HuH-7 (cell line): ENCODE data around the gene ZFP36L1.
"Not testable (repeated sequence)": the region's sequence is repeated elsewhere in the genome, so short reads cannot be mapped to it uniquely, and the experiment has no call there.

Experiments used
- DNase-seq: peaks from one replicate; pipeline ENCODE4 v3.0.0; 2011; ENCODE audit warnings: low spot score

ZFP36L1 gene

DNA sequence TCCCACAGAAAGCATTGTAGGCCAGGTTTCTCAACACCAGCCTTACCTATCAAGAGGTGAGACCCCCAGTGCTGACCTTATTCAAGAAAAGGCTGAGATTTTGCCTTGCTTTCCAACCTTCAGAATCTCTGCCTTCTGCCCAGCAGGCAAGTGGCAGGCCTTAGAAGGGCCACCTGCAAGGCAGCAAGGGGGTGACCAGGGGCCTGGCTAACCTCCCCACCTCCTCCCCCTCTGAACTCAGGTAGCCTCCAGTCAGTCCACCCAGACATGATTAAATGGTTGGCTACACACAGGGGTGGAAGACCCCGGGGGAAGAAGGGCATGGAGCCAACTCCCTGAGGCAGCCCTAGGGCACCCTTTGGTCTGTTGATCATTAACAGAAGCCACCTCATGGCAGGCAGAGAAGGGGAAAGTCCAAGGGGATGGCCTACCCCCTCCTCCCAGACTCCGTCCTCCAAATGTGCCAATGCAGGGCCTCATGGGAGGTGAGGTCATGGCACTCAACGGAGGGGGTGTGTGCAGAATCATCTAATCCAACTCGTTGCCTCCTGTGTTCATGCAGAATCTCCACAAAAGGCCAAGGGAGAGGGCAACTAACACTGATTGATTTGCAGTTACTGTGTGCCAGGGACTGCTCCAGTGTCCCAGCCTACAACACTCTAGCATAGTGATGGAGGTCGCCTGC lies 8.5 kb downstream of the ZFP36L1 start:
- peak; percentile 81 for DNase-seq

DNA sequence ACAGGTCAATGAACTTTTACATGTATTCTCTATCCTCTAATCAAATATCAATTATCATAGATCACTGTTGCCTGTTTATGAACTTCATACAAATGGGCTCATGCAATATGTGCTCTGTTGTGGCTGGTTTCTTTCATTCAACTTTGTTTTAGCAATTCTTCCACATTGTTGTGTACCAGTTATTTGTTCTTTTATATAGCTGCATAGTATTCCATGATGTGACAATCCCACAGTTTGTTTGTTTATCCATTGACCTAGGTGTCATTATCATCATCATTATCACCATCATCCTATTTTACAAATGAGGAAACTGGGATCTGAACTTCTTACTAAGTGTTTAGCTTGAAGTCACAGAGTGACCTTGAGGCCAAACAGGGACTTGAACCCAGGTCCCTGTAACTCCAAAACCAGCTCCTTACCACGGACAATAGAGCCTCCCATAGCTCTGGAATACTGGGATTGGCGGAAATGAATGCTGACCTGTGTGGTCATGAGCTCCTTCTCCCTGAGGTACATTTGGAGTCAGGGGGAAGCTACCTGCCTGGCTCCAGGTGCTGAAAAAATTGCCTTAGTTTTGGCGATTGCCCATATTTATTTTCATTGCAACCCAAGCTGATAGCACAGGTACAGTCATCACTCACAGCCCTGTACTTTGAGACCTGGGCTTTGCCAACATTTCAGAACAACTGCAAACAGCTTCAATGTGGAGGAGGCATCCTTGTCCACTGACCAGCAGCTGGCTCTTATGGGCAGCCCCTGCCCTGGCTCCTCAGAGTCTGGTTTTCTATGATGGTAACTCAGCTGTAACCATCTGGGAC lies 9.2 kb downstream of the ZFP36L1 start:
- no peak for DNase-seq

DNA sequence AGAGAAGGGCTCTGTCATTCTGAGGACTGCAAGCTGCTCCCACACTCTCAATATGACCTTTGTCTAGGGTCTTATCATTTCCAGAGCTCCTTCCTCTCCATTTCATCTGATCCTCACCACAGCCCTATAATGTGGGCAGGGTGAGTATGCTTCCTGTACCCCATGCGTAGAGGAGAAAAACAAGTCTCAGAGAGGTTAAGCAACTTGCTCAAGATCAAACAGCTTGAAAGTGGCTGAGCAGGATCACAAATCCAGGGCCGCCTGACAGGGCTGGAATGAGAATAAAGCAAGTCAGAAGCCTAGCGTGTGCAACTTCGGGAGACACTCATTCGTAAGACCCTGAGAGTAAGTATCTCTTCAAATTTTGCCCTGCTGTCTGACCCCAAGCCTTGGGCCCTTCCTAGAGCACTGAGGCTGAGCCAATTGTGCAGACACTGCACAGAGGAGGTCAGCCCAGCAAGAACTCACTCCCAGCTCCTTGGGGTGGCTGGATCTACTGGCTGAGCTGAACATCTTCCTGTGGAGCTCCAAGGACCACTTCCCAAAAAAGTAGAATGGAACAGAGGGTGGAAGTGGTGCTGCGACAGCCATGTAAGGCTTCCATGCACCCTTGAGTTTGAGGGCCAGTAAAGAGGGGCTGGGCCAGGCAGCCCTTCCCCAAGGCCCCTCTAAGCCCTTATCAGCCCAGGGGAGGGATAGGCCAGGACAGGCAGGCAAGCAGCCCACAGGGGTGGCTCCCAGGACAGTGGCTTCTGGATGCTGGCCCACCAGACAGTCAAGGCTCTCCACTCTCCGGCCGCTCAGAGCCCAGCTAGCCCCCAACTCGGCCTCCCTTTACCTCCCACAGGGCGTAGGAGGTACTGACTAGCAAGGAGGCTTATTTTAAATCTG lies 10.5 kb downstream of the ZFP36L1 start:
- no peak for DNase-seq

DNA sequence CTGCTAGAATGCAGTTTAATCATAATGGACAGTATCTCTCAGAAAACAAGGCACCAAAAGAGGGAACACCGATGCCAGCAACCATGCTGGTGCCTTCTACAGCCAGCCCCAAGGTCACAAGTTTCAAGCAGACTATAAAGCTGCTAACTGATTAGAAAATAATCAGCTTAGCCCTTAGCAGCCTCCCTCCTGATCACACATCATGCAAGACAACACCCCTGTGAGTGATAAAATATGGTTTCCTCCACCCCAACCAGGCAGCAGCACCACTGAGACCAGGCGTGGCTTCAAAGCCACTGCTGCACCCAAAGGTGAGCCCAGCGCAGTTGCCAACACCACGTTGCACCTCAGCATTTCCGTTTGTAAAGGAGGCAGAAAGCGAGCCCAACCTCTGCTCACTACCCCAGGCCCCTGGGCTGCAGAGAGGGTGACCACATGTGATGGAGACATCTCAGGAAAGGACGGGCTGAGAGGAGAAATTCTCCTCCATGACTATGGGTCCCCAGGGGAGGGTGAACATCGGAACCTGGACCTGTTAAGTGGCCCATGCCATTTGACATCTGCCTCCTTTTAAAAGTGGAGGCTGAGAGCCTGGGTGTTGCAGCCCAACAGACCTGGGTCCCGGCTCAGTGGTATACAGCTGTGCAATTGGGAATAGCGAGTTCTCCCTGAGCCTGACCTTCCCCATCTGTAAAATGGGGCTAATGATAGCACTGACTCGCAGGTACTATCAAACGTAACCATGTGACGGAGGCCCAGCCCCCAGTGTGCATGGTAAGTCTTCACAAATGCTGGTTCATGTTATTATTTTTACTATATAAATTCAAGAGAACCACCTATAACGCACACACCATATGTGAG lies 11.5 kb downstream of the ZFP36L1 start:
- DNase-seq, result no peak

DNA sequence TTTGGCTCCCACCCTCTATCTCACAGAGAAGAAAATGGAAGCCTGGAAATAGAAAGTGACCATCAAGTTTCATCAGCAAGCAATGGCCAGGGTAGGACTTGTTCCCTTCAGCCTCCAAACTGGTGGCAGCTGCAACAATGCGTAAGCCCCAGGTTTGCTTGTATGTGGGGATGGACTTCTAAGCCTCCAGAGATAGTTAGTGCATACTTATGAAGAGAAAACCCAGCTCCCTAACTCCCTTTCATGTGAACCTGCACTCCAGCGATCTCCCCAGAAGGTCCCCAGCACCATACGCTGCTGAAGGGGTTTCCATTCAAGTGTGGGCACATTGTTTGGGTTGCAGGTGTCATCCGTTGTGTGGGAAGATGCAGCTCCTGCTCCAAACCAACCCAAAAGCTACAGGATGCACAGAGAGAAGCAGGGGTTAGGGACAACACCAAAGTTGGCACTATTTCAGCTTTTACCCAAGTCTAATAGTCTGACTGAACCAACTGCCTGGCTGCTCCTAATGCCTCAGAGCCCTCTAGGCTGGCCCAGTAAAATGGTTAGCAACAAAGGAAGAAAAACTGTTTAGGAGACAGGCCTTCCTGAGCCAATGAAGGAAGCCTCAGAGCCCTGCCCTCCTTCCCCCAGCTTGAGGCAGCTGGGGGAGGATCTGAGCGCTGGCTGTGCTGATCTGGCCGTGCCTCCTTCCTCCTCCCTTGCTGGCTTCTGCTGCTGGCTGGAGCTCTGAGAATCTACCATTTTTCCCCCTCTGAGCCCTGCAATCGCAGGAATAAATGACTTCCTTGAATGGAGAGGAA lies 12.3 kb downstream of the ZFP36L1 start:
- no peak for DNase-seq

DNA sequence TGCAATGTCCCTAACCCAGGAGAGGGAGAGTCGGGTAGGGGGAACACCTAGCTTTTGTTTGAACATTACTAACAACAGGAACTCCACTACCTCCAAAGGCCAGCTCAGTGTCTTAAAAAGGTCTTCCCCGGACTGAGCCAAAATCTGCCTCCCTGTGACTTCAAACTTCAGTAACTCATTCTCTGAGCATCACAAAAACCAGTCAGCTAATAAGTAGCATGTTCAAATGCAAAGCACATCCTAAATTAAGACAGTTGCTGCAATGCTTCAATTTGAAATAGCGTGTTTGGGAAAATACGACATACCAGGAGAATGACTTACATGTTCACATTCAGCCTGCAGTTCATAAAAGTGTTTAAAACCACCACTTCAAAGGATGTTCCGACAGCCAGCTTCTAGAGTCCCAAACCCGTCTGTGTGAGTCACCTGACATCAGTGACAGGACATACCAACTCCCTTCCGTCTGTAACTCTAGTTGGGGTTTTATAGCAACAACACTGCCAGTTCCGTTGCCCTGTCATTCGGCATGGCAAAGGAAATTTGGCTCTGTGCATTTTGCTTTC lies 13.0 kb downstream of the ZFP36L1 start:
- DNase-seq, result no peak

DNA sequence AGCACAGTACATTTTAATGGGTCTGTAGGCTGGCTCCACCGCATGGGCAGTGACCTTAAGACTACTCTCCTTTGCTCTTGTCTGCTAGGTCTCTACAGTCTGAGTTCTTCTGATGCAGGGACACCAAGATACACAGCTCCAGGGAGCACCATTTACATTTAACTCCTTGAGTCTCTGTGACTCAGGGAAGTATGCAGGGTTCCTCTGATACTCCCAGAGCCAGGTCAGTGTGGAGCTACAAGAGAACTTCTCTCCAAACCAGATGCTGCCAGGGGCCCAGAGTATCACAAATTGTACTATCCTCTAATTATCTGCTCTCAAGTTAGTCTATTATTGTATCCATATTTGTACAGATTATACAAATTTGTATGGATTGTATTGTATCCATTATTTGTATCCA lies 15.2 kb downstream of the ZFP36L1 start:
- DNase-seq, result no peak

DNA sequence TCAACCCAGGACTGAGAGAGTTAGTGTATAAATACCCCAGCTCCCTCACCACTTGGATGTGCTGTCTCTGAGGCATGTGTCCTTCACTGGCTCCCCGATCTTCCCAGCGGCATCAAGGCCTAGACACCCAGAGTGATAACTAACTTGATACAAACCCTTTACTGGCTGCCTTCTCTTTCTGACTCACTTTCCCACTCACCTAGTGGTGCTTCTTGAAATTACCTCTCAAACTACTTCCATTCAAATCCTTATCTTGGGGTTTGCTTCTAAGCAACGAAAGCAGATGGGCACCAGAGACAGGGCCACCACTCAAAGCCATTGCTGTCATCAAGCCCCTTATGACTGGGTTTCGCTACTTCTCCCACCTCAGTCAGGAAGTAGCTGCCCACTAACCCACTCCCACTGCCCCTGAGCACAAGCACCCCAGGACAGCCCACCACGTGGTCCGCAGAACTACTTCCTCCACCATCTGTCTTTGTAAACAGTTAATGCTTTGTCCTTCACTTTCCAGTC lies 17.2 kb downstream of the ZFP36L1 start:
- no peak for DNase-seq

DNA sequence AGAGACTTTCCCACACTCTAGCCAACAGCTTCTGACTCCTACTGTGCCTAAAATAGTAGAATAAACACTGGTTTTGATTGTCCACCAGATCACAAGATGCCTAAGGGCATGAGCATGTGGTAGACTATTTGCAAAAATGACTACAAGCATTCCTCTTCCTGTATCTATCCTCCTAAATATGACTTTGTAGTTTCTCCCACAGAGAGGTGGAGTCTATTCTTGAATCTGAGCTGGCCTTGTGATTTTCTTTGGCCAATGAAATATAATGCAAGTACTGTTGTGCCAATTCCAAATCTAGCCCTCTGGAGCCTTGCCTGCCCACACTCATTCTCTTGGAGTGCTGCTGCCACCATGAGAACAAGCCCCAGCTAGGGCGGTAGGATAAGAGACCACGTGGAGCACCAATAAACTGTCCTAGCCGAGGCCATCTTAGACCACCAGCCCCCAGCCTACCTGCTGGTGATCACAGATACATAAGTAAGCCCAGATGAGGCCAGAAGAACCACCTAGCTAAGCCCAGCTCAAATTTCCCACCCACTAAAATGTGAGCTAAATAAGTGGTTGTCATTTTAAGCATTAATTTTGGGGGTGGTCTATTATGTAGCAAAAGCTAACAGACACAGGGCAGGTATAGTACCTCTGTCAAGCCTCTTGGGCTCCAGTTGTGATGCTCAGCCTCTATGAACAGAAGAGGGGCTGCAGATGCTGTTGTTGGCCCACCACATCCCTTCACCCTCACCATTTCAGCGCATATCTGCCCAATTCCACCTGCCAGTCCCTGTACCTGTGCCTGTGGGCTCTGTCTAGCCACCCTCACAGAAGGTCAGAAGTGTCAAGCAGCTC lies 17.9 kb downstream of the ZFP36L1 start:
- no peak for DNase-seq

DNA sequence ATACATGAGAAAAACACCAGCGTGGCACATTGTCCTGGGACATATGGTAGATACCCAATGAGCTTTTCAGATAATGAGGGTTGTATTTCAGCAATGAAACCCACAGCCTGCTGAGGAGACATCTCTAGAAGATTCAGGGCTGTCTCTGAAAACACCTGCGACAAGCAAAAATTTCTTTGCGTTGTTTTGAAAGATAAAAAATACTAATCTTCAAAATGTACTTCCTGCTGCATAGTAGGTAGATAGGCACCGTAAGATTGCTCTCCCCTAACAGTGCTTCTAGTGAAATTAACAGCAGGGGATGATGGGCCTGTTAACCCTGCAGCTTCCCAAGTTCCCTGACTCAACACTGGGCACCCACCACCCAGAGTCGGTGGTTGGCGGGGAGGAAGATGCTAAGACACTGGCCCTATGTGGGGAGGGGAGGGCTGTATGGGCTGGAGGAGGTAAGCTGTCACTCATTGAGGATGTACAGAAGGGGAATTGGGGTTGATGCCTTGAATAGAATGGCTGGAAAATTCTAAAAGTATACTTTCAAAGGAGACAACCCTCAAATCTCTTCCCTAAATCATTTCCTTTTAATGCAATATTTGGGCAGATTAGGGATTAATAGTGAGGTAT lies 20.0 kb downstream of the ZFP36L1 start:
- DNase-seq, result no peak

DNA sequence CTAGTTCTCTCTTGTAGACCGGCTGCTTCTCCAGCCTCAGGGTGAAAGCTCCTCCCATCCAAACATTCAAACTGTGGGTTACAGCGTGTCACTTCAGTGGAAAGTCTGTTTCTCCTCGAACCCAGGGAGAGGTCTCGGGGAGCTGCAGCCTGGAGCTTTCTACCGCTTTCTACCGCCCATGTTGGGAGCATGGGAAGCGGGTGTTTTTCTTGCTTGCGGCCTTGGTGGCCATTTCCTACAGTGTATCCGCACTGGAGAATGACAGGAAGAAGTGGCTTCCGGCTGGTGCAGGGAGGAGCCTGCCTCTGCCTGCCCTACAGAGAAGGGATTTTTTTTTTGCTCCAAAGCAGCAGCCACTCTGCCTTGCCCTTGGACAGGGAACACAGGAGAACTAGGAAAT lies 21.2 kb downstream of the ZFP36L1 start:
- no peak for DNase-seq

DNA sequence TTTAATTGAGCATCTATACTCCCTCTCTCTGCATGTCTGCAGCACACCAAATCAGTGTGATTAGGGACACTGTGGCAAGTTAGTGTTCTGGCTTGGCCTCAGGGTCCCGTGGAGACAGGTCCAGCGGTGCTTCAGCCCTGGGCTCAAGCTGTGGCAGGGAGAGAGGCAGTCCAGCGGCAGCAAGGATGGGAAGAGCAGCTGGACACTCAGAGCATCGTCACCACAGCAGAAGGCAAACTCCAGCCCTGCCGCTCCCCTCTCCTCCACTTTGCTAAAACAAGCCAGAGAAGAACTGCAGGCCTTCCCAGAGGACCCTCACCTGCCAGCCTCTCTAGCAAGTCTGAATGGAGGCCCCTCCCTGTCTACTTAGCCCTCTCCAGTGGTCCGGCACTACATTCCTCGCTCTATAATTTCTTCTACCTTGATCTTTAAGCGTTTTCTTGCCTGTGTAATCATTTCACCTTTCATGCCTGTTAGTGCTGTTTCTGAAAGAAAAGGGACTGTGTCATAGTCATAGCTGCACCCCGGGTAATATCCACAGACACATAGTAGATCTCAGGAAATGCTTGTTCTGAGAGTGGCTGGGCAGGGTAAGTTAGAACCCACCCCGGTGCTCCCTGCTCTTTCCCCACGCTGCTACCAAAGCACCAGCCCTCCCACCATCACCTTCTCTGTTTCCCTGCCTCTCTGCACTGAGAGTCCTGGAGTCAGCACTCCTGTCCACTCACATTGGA lies 22.1 kb downstream of the ZFP36L1 start:
- no peak for DNase-seq

DNA sequence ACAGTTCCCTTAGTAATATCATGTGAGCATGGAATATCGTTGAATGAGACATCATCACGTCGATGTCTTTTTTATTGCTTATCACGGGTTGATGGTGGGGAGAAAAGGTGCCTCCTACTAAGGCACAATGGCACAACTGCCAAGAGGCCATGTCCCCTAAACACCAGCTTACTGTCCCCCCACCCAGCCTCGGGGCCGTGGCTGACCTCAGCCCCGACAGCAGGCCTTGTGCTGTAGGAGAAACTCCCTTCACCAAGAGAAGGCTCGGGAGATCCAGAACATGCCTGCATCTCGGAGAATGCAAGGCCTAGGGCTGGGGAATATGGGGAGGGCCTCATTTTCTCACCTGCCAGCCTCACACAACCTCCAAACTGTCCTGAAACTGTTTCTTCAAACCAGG lies 22.8 kb downstream of the ZFP36L1 start:
- DNase-seq, result no peak

DNA sequence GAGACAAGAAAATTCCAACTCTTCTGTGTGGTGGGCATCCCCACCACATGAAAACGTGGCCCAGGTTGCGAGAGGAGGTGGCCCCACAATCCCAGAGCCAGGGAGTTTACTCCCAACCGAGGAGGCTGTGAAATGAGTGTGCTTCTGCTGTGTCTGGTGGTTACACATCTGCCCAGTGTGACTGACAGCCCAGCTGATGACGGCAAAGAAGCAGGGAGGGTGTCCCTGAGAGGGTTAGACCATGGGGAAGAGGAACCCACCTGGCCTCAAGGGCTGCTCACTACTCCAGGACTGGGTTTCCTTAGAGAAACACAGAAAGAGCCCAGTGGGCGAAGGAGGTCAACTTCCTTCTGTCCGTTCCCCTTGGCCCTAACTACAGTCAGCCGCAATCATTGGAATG lies 24.6 kb downstream of the ZFP36L1 start:
- DNase-seq, result no peak

DNA sequence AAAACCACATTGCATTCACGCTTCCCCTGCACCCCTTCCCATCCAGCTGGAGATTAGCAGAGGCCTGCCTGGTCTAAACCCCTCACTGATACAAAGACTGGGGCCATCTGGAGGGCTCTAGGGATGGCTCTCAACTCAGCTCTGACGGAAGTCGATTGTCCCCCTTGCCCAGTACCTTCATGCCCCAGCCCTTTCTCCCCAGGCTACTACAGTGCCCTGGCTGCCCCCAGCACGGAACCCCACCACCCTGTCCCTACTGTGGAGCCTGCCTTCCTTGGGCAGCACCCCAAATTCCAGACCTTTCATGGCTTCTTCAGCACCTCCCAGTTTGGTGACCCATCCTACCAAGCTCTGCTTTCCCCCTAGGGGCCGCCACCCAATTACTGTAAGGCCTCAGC lies 25.6 kb downstream of the ZFP36L1 start:
- DNase-seq, result no peak

DNA sequence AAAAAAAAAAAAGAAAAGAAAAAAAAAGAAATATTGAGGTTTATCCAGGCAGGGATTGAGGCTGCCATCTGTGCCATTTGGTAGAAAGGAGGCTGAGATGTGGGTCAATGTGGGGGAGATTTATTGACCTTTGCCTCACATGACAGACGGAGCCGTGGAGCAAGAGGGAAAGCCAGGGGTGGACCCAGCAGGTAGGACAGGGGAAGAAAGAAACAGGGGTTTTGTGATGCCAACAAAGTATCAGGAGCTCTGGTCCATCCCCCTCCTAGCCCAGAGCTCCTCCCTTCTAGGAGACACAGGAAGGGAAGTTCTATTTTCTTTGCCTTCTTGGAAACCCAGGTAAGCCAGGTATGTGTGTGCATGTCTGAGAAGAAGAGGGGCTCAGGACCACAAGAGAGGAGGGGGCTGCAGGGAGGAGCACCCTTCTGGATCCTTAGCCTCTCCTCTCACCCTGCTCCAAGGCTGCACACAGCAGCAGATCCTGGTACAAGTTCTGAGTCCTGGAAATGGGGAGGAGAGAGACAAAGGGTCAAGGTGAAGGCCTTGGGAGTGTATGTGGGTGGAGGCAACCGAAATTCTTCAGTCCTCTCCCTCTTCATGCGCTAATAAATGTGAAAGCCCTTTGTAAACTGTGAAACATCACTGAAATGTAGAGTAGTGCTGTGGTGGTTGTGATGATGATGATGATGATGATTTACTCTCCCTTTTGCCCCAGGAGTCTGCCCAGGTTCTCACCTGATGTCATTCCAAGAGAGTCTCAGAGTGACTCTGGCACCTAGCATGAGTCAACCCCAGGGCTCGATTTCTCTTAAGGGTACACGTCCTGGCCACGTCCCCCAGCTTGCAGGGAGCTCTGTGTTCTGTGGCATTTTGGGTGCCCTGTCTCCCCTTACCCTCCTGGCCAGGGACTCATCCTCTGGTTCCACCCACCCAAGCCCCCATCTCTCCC lies 26.3 kb downstream of the ZFP36L1 start:
- DNase-seq, result no peak

DNA sequence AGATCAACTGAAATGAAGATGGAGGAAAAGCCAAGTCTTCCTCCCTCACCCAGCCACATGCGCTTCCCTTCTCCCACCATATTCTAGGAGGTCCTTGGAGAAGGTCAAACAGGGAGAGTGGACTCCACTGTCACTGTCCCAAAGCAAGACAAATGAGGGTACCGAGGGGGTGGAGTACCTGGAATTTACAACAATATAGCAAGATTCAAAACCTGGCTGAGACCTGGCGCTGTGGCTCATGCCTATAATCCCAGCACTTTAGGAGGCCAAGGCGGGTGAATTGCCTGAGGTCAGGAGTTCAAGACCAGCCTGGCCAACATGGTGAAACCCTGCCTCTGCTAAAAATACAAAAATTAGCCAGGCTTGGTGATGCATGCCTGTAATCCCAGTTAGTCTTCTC lies 29.0 kb downstream of the ZFP36L1 start:
- DNase-seq, result not testable (repeated sequence)
